ENCODE data around the gene SHB.

- no peak for TF ChIP-seq CTCF (IDR thresholded peaks at IDR 0.05; ENCODE audit: low read length)
- TF ChIP-seq EZH2 (optimal IDR thresholded peaks at IDR 0.05; ENCODE audit: low read depth, low read length), result no peak
- no peak for TF ChIP-seq EZH2phosphoT487 (IDR thresholded peaks at IDR 0.05; ENCODE audit: low read length)
Measured at GRCh38 chr9:37959976-37960375, 109.1 kb downstream of the SHB start.
